B cell (primary cell): Measurements from ENCODE around the gene SPDYE3. TPM values are rescaled to one million over a fixed set of nuclear protein-coding genes. Genes with fewer than 3 reads are reported as not detected.

Source experiments
- ATAC-seq: fragments of 200-7000 bp; cut with Tn5 transposase; one replicate; pipeline ENCODE4 v1.10.0; 2021; ENCODE audit warnings: low read depth, mild to moderate bottlenecking, moderate number of reproducible peaks, moderate library complexity
- CTCF ChIA-PET: fragments of 350-600 bp; sonication (Branson Sonifier 250); formaldehyde crosslinking; loops from one replicate; lab custom pipeline; 2021; ENCODE audit warnings: antibody characterized with exemption, inconsistent platforms; lab: Charles Lee
- POLR2A ChIA-PET: fragments of 350-600 bp; sonication (Branson Sonifier 250); formaldehyde crosslinking; loops from one replicate; lab custom pipeline; 2021; ENCODE audit warnings: antibody characterized with exemption; lab: Charles Lee
- DNase-seq: peaks from one replicate; pipeline ENCODE4 v3.0.0; 2013
- H2AFZ ChIP-seq: 2 replicates; pipeline ENCODE4 v1.6.1; 2012; ENCODE audit warnings: mild to moderate bottlenecking, low read depth, low read length; ENCODE audit not compliant: insufficient read depth, poor library complexity, severe bottlenecking
- H3K27ac ChIP-seq, 2 donors: 1 replicate in 1 of 2; 2 replicates in 1 of 2; pipeline ENCODE4 v1.5.1; 2012 to 2013; ENCODE audit warnings: low read length in 2 of 2, mild to moderate bottlenecking in 2 of 2, moderate library complexity in 1 of 2
- H3K27me3 ChIP-seq, 4 experiments: fragments of 200-600 bp in 1 of 4; sonication (generic) in 1 of 4; replicated peaks in 1 of 4; 1 replicate in 2 of 4; 2 replicates in 2 of 4; pipeline versions ENCODE4 v1.6.1 to v1.7.0; 2013 to 2016; ENCODE audit warnings: low read length in 3 of 4, mild to moderate bottlenecking in 2 of 4, mixed read lengths in 1 of 4, moderate library complexity in 1 of 4; ENCODE audit not compliant: insufficient read depth in 4 of 4, control insufficient read depth in 3 of 4; ENCODE audit errors: control extremely low read depth in 1 of 4
- H3K36me3 ChIP-seq, 2 experiments: replicated peaks in 1 of 2; 1 replicate in 1 of 2; 2 replicates in 1 of 2; pipeline versions ENCODE4 v1.6.1 to v1.7.1; 2013; ENCODE audit warnings: low read length in 1 of 2; ENCODE audit not compliant: insufficient read depth in 2 of 2, control insufficient read depth in 1 of 2; ENCODE audit errors: control extremely low read depth in 1 of 2, extremely low read depth in 1 of 2
- H3K4me1 ChIP-seq, 2 donors: fragments of 200-600 bp in 1 of 2; sonication (generic) in 1 of 2; 1 replicate in 1 of 2; 2 replicates in 1 of 2; pipeline versions ENCODE4 v1.5.1 to v1.6.1; 2013 to 2017; ENCODE audit warnings: low read length in 2 of 2; ENCODE audit not compliant: control insufficient read depth in 2 of 2, insufficient read depth in 2 of 2
- H3K4me2 ChIP-seq: replicated peaks from 2 replicates; pipeline ENCODE3; 2012; ENCODE audit warnings: mild to moderate bottlenecking, low read depth, low read length; ENCODE audit not compliant: poor library complexity, severe bottlenecking
- H3K4me3 ChIP-seq, 5 experiments: fragments of 200-600 bp in 1 of 5; sonication (generic) in 1 of 5; 1 replicate in 3 of 5; 2 replicates in 2 of 5; pipeline versions ENCODE4 v1.5.1 to v1.7.0; 2011 to 2016; ENCODE audit warnings: low read length in 4 of 5, mild to moderate bottlenecking in 4 of 5, low read depth in 2 of 5, control low read depth in 1 of 5, moderate library complexity in 1 of 5; ENCODE audit not compliant: insufficient read depth in 1 of 5; ENCODE audit errors: control extremely low read depth in 1 of 5, extremely low read depth in 1 of 5
- H3K79me2 ChIP-seq: fragments of 200-600 bp; sonication (generic); one replicate; pipeline ENCODE4 v1.6.0; 2016; ENCODE audit warnings: low read length; ENCODE audit not compliant: control insufficient read depth, insufficient read depth
- H3K9ac ChIP-seq: fragments of 200-600 bp; sonication (generic); 2 replicates; pipeline ENCODE4 v1.6.1; 2017; ENCODE audit warnings: mild to moderate bottlenecking, low read length, moderate library complexity
- H3K9me3 ChIP-seq, 3 donors: one replicate each; pipeline versions ENCODE4 v1.6.1 to v1.7.1; 2013; ENCODE audit warnings: low read length in 2 of 3; ENCODE audit not compliant: control insufficient read depth in 2 of 3, insufficient read depth in 1 of 3; ENCODE audit errors: control extremely low read depth in 1 of 3
- H4K20me1 ChIP-seq: 2 replicates; pipeline ENCODE4 v1.6.0; 2012; ENCODE audit warnings: mild to moderate bottlenecking, low read length; ENCODE audit not compliant: insufficient read depth, control insufficient read depth, poor library complexity, severe bottlenecking
- H3K27ac Mint-ChIP-seq: one replicate; pipeline ENCODE4 v1.8.0; 2021; ENCODE audit warnings: mixed read lengths
- H3K27me3 Mint-ChIP-seq: one replicate; pipeline ENCODE4 v1.8.0; 2021; ENCODE audit warnings: mixed read lengths
- H3K4me1 Mint-ChIP-seq: one replicate; pipeline ENCODE4 v1.8.0; 2021; ENCODE audit warnings: mixed read lengths
- H3K4me3 Mint-ChIP-seq: one replicate; pipeline ENCODE4 v1.8.0; 2021; ENCODE audit warnings: mixed read lengths
- H3K9me3 Mint-ChIP-seq: one replicate; pipeline ENCODE4 v1.8.0; 2022; ENCODE audit warnings: mixed read lengths; ENCODE audit not compliant: insufficient read depth
- CTCF ChIP-seq: fragments of 200-600 bp; IDR thresholded peaks from one replicate; pipeline ENCODE4 v1.8.0; 2022; ENCODE audit warnings: antibody characterized with exemption, mild to moderate bottlenecking
- EZH2 ChIP-seq: IDR thresholded peaks from 2 replicates; pipeline ENCODE4 v1.6.1; 2012; ENCODE audit warnings: borderline replicate concordance, low read depth, mild to moderate bottlenecking, moderate library complexity, low read length; ENCODE audit not compliant: insufficient read depth, poor library complexity, severe bottlenecking
- WGBS: methylation state at CpG from one replicate; pipeline ENCODE4 v1.1.5; 2013; ENCODE audit warnings: missing lambda C conversion rate; ENCODE audit not compliant: insufficient coverage; 5-methylcytosine and 5-hydroxymethylcytosine counted together
- intact Hi-C: fragments of 100-400 bp; cut with micrococcal nuclease; formaldehyde crosslinking; loops from one replicate; pipeline ENCODE4 v1.10.0; 2022
- polyA plus RNA-seq: library from polyadenylated mRNA; depleted of rRNA; stranded (reverse); fragments of >200 nt; gene quantifications from 2 replicates; pipeline ENCODE4 v1.2.3, GENCODE V29; 2012
- total RNA-seq, 2 donors: library from RNA; stranded (reverse); fragments of 120-200 nt in 1 of 2; gene quantifications; 1 replicate in 1 of 2; 2 replicates in 1 of 2; pipeline versions ENCODE4 v1.2.3 to v1.2.4, GENCODE V29; 2013 to 2022

The SPDYE3 gene
- total and polyA plus RNA-seq, 2 donors (not counting 1 experiment from before 2014, with no cell fraction given) = not detected

- Mint-ChIP-seq H3K9me3 (no peaks in the 10 kb centered on the region), H3K27ac (peak overlapping the region; percentile 99), H3K4me3 (peak overlapping the region; percentile 87), H3K4me1 (peaks cover 81% of the 10 kb centered on the region), H3K27me3 (no peaks in the 10 kb centered on the region)
- ChIA-PET CTCF (interaction anchor here (0.6 to 5.7 kb wide), 14 partner anchors 10 to 236 kb away, joined by 3 to 49 read pairs (median 4); partner anchors contain the start of genes MEPCE and ZCWPW1), POLR2A (interaction anchor here (0.5 to 2.2 kb wide), 14 partner anchors 10 to 307 kb away, joined by 3 to 44 read pairs (median 5); partner anchors contain the start of genes GPC2, MEPCE and ZCWPW1)
- Histone ChIP-seq H4K20me1 (no peaks in the 10 kb centered on the region), H3K27me3 (no peaks in the 10 kb centered on the region), H3K79me2 (peaks cover under 1% of the 10 kb centered on the region), H3K4me1 (peaks cover 68 to 86% of the 10 kb centered on the region in 2 donors), H3K27ac (peak overlapping the region; percentile 97 to 99), H3K9me3 (no peaks in the 10 kb centered on the region), H2AFZ (peak overlapping the region; percentile 29), H3K4me3 (no peak overlapping the region), H3K36me3 (peaks cover 0 to 3% of the 10 kb centered on the region in 2 experiments), H3K9ac (peak overlapping the region; percentile 51), H3K4me2 (peak overlapping the region; percentile 72)
- peak; percentile 95 for DNase-seq
- TF ChIP-seq CTCF = no peak
- TF ChIP-seq EZH2 = no peak
- intact Hi-C loops = loop anchor here (1.0 to 2.0 kb wide), 8 partner anchors 11 to 287 kb away; partner anchors contain the start of genes PILRB, PPP1R35 and ZCWPW1
- 7% methylated on average over 6 of the region's 6 CpGs for WGBS
- ATAC-seq = peak; percentile 84
Measured at GRCh38 chr7:100369105-100369504, 61.6 kb downstream of the SPDYE3 start.

GRCh38 chr7:100370303-100370702 lies 62.8 kb downstream of the SPDYE3 start:
- peak overlapping the region; percentile 92 for H3K27ac Mint-ChIP-seq
- Histone ChIP-seq H3K79me2 (peaks cover 7% of the 10 kb centered on the region), H2AFZ (no peak overlapping the region), H3K4me1 (peaks cover 71 to 92% of the 10 kb centered on the region in 2 donors), H3K4me2 (peak overlapping the region; percentile 72), H3K27ac (peak overlapping the region; percentile 97 to 99), H3K9ac (peak overlapping the region; percentile 17), H4K20me1 (no peaks in the 10 kb centered on the region), H3K36me3 (no peaks in the 10 kb centered on the region), H3K4me3 (no peak overlapping the region), H3K9me3 (no peaks in the 10 kb centered on the region), H3K27me3 (no peaks in the 10 kb centered on the region)
- TF ChIP-seq EZH2 (no peak), CTCF (no peak)
- 77% methylated on average over 3 of the region's 4 CpGs for WGBS
- H3K4me3 Mint-ChIP-seq = peak overlapping the region; percentile 23
- no peak for ATAC-seq
- intact Hi-C loops = no loop called here
- H3K9me3 Mint-ChIP-seq = no peaks in the 10 kb centered on the region
- ChIA-PET POLR2A (interaction anchor here (0.7 kb wide), 1 partner anchor 60 kb away, joined by 3 read pairs; no protein-coding TSS in a partner anchor), CTCF (interaction anchor here (2.2 to 5.7 kb wide), 2 partner anchors 11 to 37 kb away, joined by 11 to 49 read pairs; no protein-coding TSS in a partner anchor)
- peak; percentile 25 for DNase-seq
- H3K4me1 Mint-ChIP-seq = peaks cover 84% of the 10 kb centered on the region
- no peaks in the 10 kb centered on the region for H3K27me3 Mint-ChIP-seq
